HG03442 (cell line): Measurements from ENCODE around the gene BCAR3.
"Not testable (repeated sequence)": the region's sequence is repeated elsewhere in the genome, so short reads cannot be mapped to it uniquely, and the experiment has no call there.

Source experiments
- ATAC-seq: cut with Tn5 transposase; IDR thresholded peaks from one replicate; pipeline ENCODE4 v1.9.1; 2021; ENCODE audit warnings: mild to moderate bottlenecking, moderate library complexity; ENCODE audit not compliant: unreplicated experiment

BCAR3 gene

DNA sequence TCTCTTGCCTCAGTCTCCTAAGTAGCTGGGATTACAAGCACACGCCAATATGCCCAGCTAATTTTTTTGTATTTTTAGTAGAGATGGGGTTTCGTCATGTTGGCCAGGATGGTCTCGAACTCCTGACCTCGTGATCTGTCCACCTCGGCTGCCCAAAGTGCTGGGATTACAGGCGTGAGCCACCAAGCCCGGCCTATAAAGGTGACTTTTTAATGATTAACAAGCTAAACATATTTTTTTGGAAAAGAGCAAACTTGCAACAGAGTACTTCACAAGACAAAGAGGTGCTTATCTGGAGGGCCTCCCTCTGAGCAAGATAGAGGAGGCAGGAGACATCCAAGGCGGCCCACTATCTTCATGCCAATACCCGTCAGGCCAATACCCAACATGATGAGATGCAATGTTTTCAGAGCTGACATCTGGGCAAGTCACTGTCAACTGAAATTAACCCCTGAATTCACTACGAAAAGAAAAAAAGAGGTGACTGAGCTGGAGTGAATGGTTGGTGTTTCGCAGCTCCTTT is 10.5 kb downstream of the BCAR3 start:
- no peak for ATAC-seq

DNA sequence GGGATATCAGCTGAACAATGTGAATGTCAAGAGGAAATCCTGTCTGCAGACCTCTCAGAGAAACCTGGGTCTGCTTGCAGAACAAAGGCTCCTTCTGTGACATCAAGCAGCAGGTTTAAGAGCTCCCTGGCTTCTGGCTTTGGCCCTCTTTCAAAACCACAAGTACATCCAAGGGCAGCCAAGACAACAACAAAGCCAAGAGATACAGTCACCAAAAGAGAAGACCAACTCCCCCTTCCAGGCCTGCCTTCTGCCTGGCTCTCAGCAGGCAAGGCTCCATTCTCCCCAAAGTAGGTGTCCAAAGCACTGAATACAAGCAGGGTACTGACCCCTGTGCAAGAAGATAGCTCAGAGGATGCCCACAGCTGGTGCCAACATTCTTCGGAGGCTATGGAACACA is 11.5 kb downstream of the BCAR3 start:
- no peak for ATAC-seq

GRCh38 chr1:93669369-93669768 is 12.3 kb downstream of the BCAR3 start:
- ATAC-seq, result no peak

DNA sequence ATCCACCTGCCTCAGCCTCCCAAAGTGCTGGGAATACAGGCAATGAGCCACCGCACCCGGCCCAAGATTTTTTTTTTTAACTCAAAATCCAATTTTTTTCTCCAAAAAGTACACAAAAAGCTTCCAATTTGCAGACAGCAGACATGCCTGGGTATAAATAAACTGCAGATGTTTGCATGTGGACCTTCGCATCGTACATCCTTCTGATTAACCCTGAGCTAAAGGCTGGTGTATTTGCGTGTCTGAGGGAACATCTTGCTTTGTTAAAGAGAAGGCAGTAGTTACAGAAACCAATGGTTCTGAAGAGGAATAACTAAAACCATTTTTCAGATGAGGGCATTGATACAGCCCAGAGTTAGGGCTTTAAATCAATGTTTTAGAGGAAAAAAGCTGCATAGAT is 12.7 kb downstream of the BCAR3 start:
- no peak for ATAC-seq

- ATAC-seq, result no peak
Measured at GRCh38 chr1:93668121-93668520, 13.5 kb downstream of the BCAR3 start.

DNA sequence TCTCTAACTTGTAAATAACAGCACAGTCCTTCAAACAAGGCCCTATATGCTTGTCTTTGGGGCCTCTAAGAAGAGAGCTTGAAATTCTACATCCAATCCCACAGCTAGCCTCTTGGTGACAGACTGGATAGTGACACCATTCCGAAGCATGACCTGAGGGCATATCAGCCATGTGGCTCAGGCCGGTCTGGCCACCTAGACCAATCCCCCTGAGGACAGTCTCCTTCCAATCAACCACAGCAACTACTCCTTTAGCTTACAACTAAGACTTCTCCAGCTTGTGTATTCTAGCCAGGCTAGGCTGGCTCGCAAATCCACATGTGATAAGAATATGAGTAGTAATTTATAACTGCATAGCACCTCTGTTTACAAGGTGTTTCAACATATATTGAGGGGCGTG is 14.0 kb downstream of the BCAR3 start:
- ATAC-seq, result no peak

DNA sequence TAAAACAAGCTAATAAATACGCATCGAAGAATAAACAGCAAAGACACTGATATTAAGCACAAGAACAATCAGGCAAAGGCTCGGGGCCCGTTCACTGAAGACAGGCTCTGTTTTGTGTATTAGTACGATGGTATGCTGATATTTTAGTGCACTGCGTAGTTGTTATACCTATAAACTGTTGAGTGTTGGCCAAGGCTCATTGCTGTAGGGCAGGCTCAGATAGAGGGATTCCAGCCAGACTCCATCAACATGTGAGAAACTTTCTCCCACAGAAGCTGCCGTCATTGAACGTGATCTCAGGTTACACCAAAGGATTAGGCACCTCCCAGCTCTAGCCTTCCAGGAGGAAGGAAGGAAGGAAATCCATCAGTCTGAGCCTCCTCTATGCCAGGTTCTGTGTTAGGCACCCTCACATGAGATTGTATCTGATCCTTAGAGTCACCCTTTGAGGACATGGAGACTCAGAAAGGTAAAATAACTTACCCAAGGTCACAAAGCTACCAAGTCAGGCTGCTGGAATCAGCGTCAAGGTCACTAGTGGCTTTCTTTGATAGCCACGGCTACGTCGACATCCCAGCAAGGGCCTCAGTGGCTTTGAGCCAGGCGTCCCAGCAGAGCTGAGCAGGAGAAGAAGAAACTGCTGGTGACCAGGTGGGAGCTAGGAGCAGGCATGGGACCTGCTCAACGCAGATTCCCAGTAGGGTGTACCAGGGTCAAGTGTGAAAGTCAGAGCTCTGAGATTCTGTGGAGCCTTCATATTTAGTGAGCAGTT is 14.8 kb downstream of the BCAR3 start:
- ATAC-seq, result no peak

GRCh38 chr1:93665015-93665414 is 16.6 kb downstream of the BCAR3 start:
- no peak for ATAC-seq

DNA sequence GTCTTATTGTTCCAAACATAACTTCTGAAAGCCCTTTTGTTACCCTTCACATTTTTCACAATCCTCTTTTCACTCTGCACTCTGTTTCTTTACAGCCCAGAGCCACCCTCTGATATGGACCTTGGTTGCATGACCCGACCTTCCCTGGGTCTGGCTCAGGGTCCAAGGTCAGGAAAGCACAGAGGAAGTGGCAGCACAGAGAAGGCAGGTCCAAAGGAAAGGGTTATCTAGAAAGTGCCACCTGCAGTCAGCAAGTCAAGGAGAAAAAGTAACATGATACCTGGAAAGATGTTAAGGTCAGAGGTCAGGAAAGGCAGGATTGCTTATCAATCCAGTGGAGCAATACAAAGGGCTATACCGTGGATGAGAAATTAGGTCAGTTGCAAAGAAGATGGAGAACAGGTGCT is 18.4 kb downstream of the BCAR3 start:
- no peak for ATAC-seq

- ATAC-seq, result no peak
Measured at GRCh38 chr1:93662481-93663207, 19.0 kb downstream of the BCAR3 start.

GRCh38 chr1:93661829-93662474 is 19.7 kb downstream of the BCAR3 start:
- ATAC-seq, result peak; percentile 61

GRCh38 chr1:93661341-93661740 is 20.3 kb downstream of the BCAR3 start:
- not testable (repeated sequence) for ATAC-seq

DNA sequence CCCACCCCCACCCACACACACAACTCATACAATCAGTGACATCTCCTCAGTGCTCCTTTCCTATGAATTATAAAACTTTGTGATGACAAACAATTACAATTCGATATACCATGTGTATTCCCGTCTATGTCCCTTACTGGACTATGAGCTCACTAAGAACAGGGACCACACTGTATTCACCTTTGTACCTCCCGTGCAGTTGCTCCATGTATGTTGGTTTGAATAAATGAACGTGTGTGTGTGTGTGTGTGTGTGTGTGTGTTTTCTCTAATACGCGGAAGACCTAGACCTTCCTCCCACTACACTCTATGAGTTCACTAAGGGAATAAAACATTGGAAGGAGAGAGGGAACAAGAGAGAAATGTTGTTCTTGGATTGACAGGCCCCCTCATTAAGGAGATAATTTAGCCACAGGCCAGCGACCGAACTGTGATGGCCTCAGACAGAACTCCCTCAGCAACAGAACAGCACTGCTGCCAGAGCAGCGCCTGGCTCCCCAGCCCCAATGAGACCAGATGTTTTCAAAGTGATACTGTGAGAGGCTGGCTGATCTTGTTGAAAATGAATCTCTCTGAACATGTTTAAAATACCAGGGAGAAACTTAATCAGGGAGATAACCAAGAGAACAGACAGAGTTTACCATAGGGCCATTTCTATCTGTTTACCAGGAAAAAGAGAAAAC is 21.7 kb downstream of the BCAR3 start:
- ATAC-seq, result no peak

GRCh38 chr1:93658188-93658587 is 23.4 kb downstream of the BCAR3 start:
- ATAC-seq, result no peak

DNA sequence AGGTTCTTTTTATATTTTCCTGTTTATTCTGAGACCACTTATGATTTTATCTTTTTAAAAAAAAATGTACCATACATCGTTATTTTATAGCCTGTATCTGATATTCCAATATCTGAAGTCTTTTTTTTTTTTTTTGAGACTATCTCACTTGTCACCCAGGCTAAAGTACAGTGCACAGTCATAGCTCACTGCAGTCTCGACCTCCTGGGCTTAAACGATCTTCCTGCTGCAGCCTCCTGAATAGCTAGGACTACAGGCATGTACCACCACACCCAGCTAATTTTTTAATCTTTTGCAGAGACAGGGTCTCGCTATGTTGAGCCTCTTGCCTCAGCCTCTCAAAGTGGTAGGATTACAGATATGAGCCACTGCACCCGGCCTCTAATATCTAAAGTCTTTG is 25.1 kb downstream of the BCAR3 start:
- no peak for ATAC-seq

DNA sequence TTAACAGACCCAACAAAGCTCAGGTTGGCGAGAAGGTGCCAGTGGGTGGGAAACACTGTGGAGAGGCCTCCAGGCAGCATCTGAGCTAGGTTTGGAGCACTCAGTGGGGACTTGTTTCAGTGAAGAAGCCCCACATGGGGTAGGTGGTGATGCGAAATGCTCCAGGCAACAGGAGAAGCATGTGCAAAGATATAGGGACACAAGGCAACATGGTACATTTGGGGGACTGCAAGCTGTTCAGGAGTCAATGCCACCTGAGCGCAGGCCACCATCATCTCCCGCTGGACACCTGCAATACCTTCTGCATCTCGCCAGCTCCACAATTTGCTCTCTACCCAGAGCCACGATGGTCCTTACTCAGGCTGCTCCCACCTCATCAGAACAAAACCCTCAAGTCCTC is 28.0 kb downstream of the BCAR3 start:
- ATAC-seq, result no peak

- no peak for ATAC-seq
Measured at GRCh38 chr1:93652323-93652949, 29.2 kb downstream of the BCAR3 start.

- no peak for ATAC-seq
Measured at GRCh38 chr1:93651695-93652094, 29.9 kb downstream of the BCAR3 start.

- not testable (repeated sequence) for ATAC-seq
Measured at GRCh38 chr1:93650159-93650558, 31.5 kb downstream of the BCAR3 start.

- no peak for ATAC-seq
Measured at GRCh38 chr1:93649231-93649630, 32.4 kb downstream of the BCAR3 start.

DNA sequence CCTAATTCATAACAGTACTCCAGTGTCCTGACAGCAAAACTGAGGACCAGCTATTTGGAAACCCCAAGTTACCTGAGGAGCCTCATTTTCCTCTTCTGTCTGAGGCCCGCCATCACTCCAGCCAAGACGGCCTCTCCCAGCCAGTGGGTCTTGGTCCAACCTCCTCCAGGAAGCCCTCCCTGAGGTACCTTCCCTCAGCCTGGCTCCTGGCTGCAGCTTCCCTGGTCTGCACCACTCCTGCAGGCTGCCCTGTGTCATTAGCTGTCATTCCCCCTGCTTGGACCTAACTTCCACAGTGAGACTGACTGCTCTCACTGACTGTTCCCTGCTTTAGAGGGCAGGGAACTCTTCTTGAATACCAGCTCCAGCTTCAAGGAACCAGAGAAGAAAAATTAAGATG is 33.0 kb downstream of the BCAR3 start:
- ATAC-seq, result no peak
